ENCODE measurements around the gene TFB2M.

DNA sequence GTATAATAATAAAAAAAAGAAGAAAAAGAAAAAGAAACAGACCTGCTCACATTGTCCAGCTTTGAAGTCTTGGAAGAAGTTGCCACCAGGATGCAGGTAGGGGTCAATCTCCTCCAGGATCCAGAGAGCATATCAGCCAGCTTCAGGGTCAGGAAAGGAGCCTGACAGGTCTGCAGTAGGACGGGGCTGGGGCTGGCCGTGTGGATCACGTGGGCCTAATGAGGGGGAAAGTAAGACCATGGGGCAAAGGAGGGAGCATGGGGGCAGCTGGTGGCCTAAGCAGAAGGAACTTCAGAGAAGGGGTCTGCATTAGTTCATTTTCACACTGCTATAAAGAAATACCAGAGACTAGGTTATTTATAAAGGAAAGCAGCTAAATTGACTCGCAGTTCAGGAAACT, 39.7 kb downstream of the TFB2M start:
- TF ChIP-seq, protein P1, sequence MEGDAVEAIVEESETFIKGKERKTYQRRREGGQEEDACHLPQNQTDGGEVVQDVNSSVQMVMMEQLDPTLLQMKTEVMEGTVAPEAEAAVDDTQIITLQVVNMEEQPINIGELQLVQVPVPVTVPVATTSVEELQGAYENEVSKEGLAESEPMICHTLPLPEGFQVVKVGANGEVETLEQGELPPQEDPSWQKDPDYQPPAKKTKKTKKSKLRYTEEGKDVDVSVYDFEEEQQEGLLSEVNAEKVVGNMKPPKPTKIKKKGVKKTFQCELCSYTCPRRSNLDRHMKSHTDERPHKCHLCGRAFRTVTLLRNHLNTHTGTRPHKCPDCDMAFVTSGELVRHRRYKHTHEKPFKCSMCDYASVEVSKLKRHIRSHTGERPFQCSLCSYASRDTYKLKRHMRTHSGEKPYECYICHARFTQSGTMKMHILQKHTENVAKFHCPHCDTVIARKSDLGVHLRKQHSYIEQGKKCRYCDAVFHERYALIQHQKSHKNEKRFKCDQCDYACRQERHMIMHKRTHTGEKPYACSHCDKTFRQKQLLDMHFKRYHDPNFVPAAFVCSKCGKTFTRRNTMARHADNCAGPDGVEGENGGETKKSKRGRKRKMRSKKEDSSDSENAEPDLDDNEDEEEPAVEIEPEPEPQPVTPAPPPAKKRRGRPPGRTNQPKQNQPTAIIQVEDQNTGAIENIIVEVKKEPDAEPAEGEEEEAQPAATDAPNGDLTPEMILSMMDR (IDR thresholded peaks at IDR 0.05) = no peak
- no peak for TF ChIP-seq ZFX (IDR thresholded peaks at IDR 0.05; ENCODE audit: borderline replicate concordance)

All from 22Rv1 (cell line).